Endothelial cell of umbilical vein (primary cell): ENCODE measurements around the gene DTWD2.

Experiments
- CTCF ChIP-seq, 2 donors: IDR thresholded peaks; 1 replicate in 1 of 2; 2 replicates in 1 of 2; pipeline ENCODE4 v1.5.1; 2011; ENCODE audit warnings: low read length in 2 of 2, mild to moderate bottlenecking in 2 of 2, moderate library complexity in 2 of 2, control low read depth in 1 of 2, inconsistent platforms in 1 of 2, low read depth in 1 of 2; ENCODE audit not compliant: insufficient read depth in 1 of 2; ENCODE audit errors: extremely low read depth in 1 of 2
- EZH2 ChIP-seq: IDR thresholded peaks from 2 replicates; pipeline ENCODE4 v1.6.1; 2012; ENCODE audit warnings: borderline replicate concordance, low read depth, mild to moderate bottlenecking, moderate library complexity, low read length, inconsistent platforms; ENCODE audit not compliant: severe bottlenecking
- GATA2 ChIP-seq: IDR thresholded peaks from 2 replicates; pipeline ENCODE4 v1.7.0; 2011; ENCODE audit warnings: low read depth, mild to moderate bottlenecking, moderate library complexity, mixed read lengths, low read length; ENCODE audit not compliant: insufficient read length, insufficient read depth
- JUN ChIP-seq: IDR thresholded peaks from 2 replicates; pipeline ENCODE4 v1.6.1; 2011; ENCODE audit warnings: borderline replicate concordance, low read depth; ENCODE audit not compliant: insufficient read length, insufficient read depth
- MAX ChIP-seq: IDR thresholded peaks from 2 replicates; pipeline ENCODE4 v1.6.1; 2011; ENCODE audit not compliant: insufficient read depth, insufficient read length
- POLR2A ChIP-seq: IDR thresholded peaks from 2 replicates; pipeline ENCODE4 v1.6.1; 2012; ENCODE audit warnings: low read depth, mild to moderate bottlenecking, control low read depth, low read length
- POLR2AphosphoS5 ChIP-seq: IDR thresholded peaks from 2 replicates; pipeline ENCODE4 v1.6.1; 2012; ENCODE audit warnings: low read depth, mild to moderate bottlenecking, control low read depth, low read length, moderate library complexity; ENCODE audit not compliant: insufficient read depth

- TF ChIP-seq CTCF (IDR thresholded peaks at IDR 0.05; ENCODE audit: extremely low read depth in 1 of 2, insufficient read depth in 1 of 2, low read depth in 1 of 2, low read length in 2 of 2): no peak
- TF ChIP-seq POLR2A: no peak
- TF ChIP-seq EZH2: no peak
- TF ChIP-seq GATA2: no peak
- no peak for TF ChIP-seq POLR2AphosphoS5
- no peak for TF ChIP-seq JUN
- no peak for TF ChIP-seq MAX
These were observed 181.8 kb downstream of the DTWD2 start for GRCh38 chr5:118806571-118806970.
